ENCODE measurements around the gene ANXA11. TPM values are rescaled to one million over a fixed set of nuclear protein-coding genes. Genes with fewer than 3 reads are reported as not detected.
A peak's percentile ranks its signal among the peaks of the same experiment; 100 is the strongest.

ANXA11 gene
- total and polyA plus RNA-seq, 9 of the 15 experiments (the other 6 are each of a cell fraction or from before 2014, with no cell fraction given) = 43.6 to 212 (median 109) TPM

- TF ChIP-seq ZNF175 (CRISPR knock-in tag; IDR thresholded peaks at IDR 0.05; ENCODE audit: low read depth) (peak; percentile 70; the same call in 1 of the 2 replicates), ZBED1 (IDR thresholded peaks at IDR 0.05) (no peak), POLR2G (IDR thresholded peaks at IDR 0.05; ENCODE audit: low read depth, low read length) (0 out of 2 replicates have a peak, but pooled peaks have one; percentile 40), ZSCAN32 (CRISPR knock-in tag; IDR thresholded peaks at IDR 0.05) (no peak), SNRNP70 (optimal IDR thresholded peaks at IDR 0.05; ENCODE audit: low read depth, low read length) (no peak), E2F3 (CRISPR knock-in tag; IDR thresholded peaks at IDR 0.05) (no peak), HMBOX1 (IDR thresholded peaks at IDR 0.05) (peak; percentile 78), ELF4 (CRISPR knock-in tag; IDR thresholded peaks at IDR 0.05) (peak; percentile 31; the same call in 1 of the 2 replicates), PBX2 (CRISPR knock-in tag; IDR thresholded peaks at IDR 0.05; ENCODE audit: low read depth) (no peak), PBX2 (tag; conservative IDR thresholded peaks at IDR 0.05; ENCODE audit: low read depth) (0 out of 2 replicates have a peak, but pooled peaks have one; percentile 41), CHAMP1 (IDR thresholded peaks at IDR 0.05) (0 out of 2 replicates have a peak, but pooled peaks have one; percentile 40), TAF15 (IDR thresholded peaks at IDR 0.05; ENCODE audit: low read depth, low read length) (no peak), NCOA1 (IDR thresholded peaks at IDR 0.05; ENCODE audit: low read depth) (peak; percentile 35), SMAD4 (CRISPR knock-in tag; conservative IDR thresholded peaks at IDR 0.05) (peak; percentile 75), RBM34 (IDR thresholded peaks at IDR 0.05; ENCODE audit: borderline replicate concordance, insufficient read depth, low read length) (no peak), ZBTB1 (CRISPR knock-in tag; IDR thresholded peaks at IDR 0.05; ENCODE audit: borderline replicate concordance, low read depth) (no peak), ZNF347 (CRISPR knock-in tag; IDR thresholded peaks at IDR 0.05; ENCODE audit: low read depth) (no peak), IFI16 (CRISPR knock-in tag; IDR thresholded peaks at IDR 0.05) (no peak), MAFK (IDR thresholded peaks at IDR 0.05; ENCODE audit: low read length) (no peak; the same call in 1 of the 2 replicates)
Measured at GRCh38 chr10:80202934-80203834, 2.2 kb downstream of the ANXA11 start (continued).

All from K562 (cell line).